ENCODE results near the gene GALNT18. TPM values are rescaled to one million over a fixed set of nuclear protein-coding genes. Genes with fewer than 3 reads are reported as not detected.

The GALNT18 gene
- total RNA-seq, 1 donor from 2014 or later: 46.4 TPM

DNA sequence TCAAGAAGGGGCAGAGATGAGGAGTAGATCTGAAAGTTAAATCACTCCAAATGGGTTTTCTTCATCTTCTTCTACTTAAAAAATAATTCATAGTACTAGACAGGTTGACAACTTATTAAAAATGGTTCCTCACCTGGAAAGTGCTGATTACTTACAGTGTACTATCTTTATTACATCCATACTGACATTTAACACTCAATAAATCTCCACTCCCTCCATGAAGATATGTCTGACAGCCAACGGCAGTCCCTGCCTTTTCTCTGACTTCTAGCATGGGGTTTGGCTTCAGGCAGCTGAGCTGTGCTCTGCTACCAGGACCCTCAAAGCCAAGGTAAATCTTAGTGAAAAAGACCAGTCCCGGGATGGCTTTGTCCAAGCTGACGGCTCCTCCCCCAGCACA, 135.4 kb downstream of the GALNT18 start:
- Histone ChIP-seq H3K27me3 (ENCODE audit: low read depth) (no peaks in the 10 kb centered on the region), H3K27ac (no peak overlapping the region), H3K4me3 (no peak overlapping the region), H3K4me1 (no peaks in the 10 kb centered on the region), H3K9me3 (no peaks in the 10 kb centered on the region), H3K36me3 (peaks cover 3% of the 10 kb centered on the region)
- no peak for DNase-seq
- intact Hi-C loops (cut with DNase I): no loop called here
- ATAC-seq: no peak
- TF ChIP-seq, protein P1, sequence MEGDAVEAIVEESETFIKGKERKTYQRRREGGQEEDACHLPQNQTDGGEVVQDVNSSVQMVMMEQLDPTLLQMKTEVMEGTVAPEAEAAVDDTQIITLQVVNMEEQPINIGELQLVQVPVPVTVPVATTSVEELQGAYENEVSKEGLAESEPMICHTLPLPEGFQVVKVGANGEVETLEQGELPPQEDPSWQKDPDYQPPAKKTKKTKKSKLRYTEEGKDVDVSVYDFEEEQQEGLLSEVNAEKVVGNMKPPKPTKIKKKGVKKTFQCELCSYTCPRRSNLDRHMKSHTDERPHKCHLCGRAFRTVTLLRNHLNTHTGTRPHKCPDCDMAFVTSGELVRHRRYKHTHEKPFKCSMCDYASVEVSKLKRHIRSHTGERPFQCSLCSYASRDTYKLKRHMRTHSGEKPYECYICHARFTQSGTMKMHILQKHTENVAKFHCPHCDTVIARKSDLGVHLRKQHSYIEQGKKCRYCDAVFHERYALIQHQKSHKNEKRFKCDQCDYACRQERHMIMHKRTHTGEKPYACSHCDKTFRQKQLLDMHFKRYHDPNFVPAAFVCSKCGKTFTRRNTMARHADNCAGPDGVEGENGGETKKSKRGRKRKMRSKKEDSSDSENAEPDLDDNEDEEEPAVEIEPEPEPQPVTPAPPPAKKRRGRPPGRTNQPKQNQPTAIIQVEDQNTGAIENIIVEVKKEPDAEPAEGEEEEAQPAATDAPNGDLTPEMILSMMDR (IDR thresholded peaks at IDR 0.05): no peak

DNA sequence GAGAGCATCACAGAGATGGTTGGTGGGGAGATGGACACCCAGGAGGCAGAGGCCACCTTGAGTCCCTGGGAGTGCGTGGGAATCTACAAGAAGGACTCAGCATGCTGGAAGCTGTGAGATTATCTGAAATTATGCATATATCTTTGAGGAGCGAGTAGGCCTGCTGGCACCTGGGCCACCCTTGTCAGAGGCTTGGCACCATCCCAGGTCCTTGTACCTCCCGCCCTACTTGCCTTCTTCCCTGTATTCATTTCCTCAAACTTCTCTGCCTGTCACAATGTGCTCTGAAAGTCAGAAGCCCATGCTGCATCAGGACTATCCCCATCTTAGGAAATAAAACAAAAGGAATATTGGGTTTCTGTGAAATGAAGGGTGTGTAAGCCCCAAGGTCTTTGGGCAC, 135.8 kb downstream of the GALNT18 start:
- TF ChIP-seq, protein P1 (IDR thresholded peaks at IDR 0.05): no peak
- H3K9me3 ChIP-seq: no peaks in the 10 kb centered on the region
- no peaks in the 10 kb centered on the region for H3K27me3 ChIP-seq (ENCODE audit: low read depth)
- peak; percentile 74 for DNase-seq
- peaks cover 3% of the 10 kb centered on the region for H3K36me3 ChIP-seq
- H3K27ac ChIP-seq: no peak overlapping the region
- H3K4me1 ChIP-seq: no peaks in the 10 kb centered on the region
- no peak overlapping the region for H3K4me3 ChIP-seq
- intact Hi-C loops (cut with DNase I): no loop called here
- ATAC-seq: peak; percentile 47 to 57

DNA sequence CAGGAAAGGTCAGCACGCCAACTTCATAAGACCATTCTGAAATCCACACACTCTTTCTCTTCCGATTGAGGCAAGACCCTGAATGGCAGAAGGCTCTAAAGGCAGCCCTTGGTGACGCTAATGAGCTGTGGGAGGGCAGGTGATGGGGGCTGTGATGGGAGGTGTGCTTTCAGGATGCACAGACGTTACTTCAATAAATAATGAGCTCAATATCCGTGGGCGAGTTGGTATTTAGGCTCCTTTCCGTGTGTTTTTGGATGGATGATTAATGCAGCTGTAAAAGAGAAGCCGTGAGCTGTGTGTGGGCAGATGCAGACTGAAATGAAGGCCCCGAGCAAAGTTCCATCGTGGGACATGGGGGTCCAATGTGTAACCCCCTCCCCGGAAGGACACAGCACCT, 138.2 kb downstream of the GALNT18 start:
- Histone ChIP-seq H3K36me3 (peaks cover 3% of the 10 kb centered on the region), H3K4me3 (no peak overlapping the region), H3K27ac (no peak overlapping the region), H3K27me3 (ENCODE audit: low read depth) (no peaks in the 10 kb centered on the region), H3K4me1 (no peaks in the 10 kb centered on the region), H3K9me3 (no peaks in the 10 kb centered on the region)
- intact Hi-C loops (cut with DNase I): no loop called here
- DNase-seq (no peak), ATAC-seq (no peak)
- TF ChIP-seq, protein P1 (IDR thresholded peaks at IDR 0.05): no peak

DNA sequence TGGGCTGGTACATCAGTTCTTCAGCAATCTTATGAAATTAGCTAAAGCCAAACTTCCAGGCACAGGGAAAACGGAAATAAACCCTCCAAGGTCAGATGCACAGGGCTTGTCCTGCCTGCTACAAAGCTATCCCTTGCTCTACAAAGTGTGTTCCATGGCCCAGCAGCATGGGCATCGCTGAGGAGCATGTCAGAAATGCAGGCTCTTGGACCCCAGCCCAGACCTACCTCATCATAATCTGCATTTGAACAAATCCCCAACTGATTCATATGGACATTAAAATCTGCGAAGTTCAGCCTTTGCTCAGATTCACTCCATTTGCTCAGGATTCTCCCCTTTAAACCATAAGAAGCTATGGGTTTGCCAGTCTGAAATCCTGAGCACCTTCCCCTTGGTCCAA, 139.1 kb downstream of the GALNT18 start:
- Histone ChIP-seq H3K36me3 (peaks cover 3% of the 10 kb centered on the region), H3K9me3 (no peaks in the 10 kb centered on the region), H3K27me3 (ENCODE audit: low read depth) (no peaks in the 10 kb centered on the region), H3K4me1 (no peaks in the 10 kb centered on the region), H3K4me3 (no peak overlapping the region), H3K27ac (no peak overlapping the region)
- no peak for ATAC-seq
- DNase-seq: no peak
- TF ChIP-seq, protein P1 (IDR thresholded peaks at IDR 0.05): no peak
- intact Hi-C loops (cut with DNase I): no loop called here

DNA sequence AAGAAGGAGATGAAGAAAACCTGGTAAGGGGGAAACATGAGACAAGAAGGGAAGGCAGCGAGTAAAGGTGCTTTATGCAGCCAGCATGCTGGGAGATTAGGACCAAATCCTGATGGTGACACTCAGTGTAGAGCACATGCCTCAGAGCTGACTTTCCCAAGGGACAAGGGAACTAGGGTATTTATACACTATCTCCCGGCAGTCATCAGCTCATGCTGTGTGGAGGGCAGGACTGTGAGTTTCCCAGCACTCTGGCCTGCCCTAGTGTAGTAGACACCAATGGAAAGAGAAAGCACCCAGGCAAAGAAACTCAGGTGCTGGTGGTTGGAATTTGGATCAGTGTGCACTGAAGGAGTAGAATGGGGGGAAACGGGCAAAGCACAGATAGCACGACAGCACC, 140.4 kb downstream of the GALNT18 start:
- Histone ChIP-seq H3K4me3 (no peak overlapping the region), H3K27ac (no peak overlapping the region), H3K4me1 (no peaks in the 10 kb centered on the region), H3K27me3 (ENCODE audit: low read depth) (no peaks in the 10 kb centered on the region), H3K9me3 (no peaks in the 10 kb centered on the region), H3K36me3 (peaks cover 3% of the 10 kb centered on the region)
- intact Hi-C loops (cut with DNase I): no loop called here
- TF ChIP-seq, protein P1 (IDR thresholded peaks at IDR 0.05): no peak
- ATAC-seq (no peak), DNase-seq (no peak)

DNA sequence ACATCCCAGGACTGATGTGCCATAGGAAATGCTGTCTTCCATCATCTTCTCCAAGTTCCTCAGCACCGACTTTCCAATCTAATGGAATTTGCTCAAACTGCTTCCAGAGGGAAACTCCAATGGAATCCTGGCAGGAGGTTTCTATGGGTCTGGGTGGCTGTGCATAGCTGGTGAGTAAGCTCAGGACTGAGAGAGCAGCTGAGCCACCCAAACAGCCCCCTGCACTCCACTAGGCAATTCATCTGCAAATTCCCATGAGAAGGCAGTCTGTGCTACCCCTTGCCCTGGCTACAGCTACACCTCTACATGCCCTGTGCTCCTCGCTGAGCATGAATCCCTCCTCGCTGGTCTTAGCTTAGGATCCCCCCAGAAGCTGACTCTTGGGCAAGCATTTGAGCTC, 140.8 kb downstream of the GALNT18 start:
- no peak overlapping the region for H3K27ac ChIP-seq
- ATAC-seq (no peak), DNase-seq (no peak)
- H3K4me3 ChIP-seq: no peak overlapping the region
- peaks cover 3% of the 10 kb centered on the region for H3K36me3 ChIP-seq
- H3K4me1 ChIP-seq: no peaks in the 10 kb centered on the region
- H3K27me3 ChIP-seq (ENCODE audit: low read depth): no peaks in the 10 kb centered on the region
- TF ChIP-seq, protein P1 (IDR thresholded peaks at IDR 0.05): no peak
- intact Hi-C loops (cut with DNase I): no loop called here
- no peaks in the 10 kb centered on the region for H3K9me3 ChIP-seq
